Astrocyte (in vitro differentiated cells and primary cell): Measurements from ENCODE around the gene ANKRD42.

Experiments
- CTCF ChIP-seq: IDR thresholded peaks from 2 replicates; pipeline ENCODE4 v1.5.1; 2011; ENCODE audit warnings: low read depth, mild to moderate bottlenecking, inconsistent platforms, low read length, moderate library complexity; ENCODE audit not compliant: insufficient read depth
- EZH2 ChIP-seq: IDR thresholded peaks from 2 replicates; pipeline ENCODE4 v1.6.1; 2012; ENCODE audit warnings: mild to moderate bottlenecking, low read length, inconsistent platforms; ENCODE audit not compliant: insufficient read depth

- TF ChIP-seq CTCF (no peak), EZH2 (no peak)
These were observed 79.1 kb downstream of the ANKRD42 start for GRCh38 chr11:83272627-83273026.
